Measurements from ENCODE around the gene TMEM52.

DNA sequence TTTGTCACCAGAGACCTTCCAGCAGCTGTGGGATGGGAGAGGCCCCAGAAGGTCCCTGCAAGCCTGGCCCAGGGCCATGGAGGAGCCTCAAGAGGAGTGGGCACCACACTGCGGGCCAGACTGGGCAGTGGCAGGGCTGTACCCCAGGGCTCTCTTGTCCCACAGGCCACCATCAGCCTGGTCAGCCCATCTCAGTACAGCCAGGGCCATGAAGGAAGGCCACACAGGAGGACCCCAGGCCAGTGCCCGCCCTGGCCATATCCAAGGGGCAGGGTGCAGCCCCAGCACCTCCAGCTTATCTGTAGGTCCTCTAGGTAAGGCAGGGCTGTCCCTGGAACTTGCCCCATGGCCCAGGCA is 25.1 kb downstream of the TMEM52 start:
- TF ChIP-seq ESRRG (CRISPR knock-in tag; IDR thresholded peaks at IDR 0.05) (no peak), RARB (CRISPR knock-in tag; IDR thresholded peaks at IDR 0.05) (no peak)
- TF ChIP-seq, protein P1, sequence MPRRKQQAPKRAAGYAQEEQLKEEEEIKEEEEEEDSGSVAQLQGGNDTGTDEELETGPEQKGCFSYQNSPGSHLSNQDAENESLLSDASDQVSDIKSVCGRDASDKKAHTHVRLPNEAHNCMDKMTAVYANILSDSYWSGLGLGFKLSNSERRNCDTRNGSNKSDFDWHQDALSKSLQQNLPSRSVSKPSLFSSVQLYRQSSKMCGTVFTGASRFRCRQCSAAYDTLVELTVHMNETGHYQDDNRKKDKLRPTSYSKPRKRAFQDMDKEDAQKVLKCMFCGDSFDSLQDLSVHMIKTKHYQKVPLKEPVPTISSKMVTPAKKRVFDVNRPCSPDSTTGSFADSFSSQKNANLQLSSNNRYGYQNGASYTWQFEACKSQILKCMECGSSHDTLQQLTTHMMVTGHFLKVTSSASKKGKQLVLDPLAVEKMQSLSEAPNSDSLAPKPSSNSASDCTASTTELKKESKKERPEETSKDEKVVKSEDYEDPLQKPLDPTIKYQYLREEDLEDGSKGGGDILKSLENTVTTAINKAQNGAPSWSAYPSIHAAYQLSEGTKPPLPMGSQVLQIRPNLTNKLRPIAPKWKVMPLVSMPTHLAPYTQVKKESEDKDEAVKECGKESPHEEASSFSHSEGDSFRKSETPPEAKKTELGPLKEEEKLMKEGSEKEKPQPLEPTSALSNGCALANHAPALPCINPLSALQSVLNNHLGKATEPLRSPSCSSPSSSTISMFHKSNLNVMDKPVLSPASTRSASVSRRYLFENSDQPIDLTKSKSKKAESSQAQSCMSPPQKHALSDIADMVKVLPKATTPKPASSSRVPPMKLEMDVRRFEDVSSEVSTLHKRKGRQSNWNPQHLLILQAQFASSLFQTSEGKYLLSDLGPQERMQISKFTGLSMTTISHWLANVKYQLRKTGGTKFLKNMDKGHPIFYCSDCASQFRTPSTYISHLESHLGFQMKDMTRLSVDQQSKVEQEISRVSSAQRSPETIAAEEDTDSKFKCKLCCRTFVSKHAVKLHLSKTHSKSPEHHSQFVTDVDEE (CRISPR knock-in tag; IDR thresholded peaks at IDR 0.05): no peak
- TF ChIP-seq, protein P2, sequence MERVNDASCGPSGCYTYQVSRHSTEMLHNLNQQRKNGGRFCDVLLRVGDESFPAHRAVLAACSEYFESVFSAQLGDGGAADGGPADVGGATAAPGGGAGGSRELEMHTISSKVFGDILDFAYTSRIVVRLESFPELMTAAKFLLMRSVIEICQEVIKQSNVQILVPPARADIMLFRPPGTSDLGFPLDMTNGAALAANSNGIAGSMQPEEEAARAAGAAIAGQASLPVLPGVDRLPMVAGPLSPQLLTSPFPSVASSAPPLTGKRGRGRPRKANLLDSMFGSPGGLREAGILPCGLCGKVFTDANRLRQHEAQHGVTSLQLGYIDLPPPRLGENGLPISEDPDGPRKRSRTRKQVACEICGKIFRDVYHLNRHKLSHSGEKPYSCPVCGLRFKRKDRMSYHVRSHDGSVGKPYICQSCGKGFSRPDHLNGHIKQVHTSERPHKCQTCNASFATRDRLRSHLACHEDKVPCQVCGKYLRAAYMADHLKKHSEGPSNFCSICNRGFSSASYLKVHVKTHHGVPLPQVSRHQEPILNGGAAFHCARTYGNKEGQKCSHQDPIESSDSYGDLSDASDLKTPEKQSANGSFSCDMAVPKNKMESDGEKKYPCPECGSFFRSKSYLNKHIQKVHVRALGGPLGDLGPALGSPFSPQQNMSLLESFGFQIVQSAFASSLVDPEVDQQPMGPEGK (CRISPR knock-in tag; IDR thresholded peaks at IDR 0.05; ENCODE audit: borderline replicate concordance): no peak

Data from SK-N-SH treated with all-trans-retinoic acid at 6 μM for 48 hours (cell line).